GM21423 (cell line): ENCODE data around the gene PFN1.

Experiments
- ATAC-seq: cut with Tn5 transposase; IDR thresholded peaks from one replicate; pipeline ENCODE4 v1.9.1; 2021; ENCODE audit warnings: mild to moderate bottlenecking, moderate library complexity; ENCODE audit not compliant: unreplicated experiment

The PFN1 gene

GRCh38 chr17:4898351-4898750 lies 50.0 kb downstream of the PFN1 start:
- ATAC-seq: no peak

DNA sequence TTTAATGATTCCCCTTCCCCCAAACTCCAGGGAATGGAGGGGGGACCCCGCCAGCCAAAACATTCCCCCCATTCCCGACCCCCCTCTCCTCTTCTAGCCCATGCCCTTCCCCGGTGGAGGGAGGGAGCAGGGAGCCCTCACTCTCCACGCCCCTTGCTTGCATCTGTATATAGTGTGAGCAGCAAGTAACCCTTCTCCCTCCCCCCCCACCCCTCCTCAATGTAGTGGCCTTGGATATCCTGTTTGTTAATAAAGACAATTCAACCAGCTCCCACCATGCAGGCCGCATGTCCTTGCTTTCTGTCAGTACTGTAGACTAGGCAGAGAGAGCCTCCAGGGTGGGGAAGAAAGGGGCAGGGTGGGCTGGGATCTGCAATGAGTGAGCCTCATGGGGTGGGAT lies 50.5 kb downstream of the PFN1 start:
- ATAC-seq: no peak

- no peak for ATAC-seq
Observed at GRCh38 chr17:4897198-4897687, 51.1 kb downstream of the PFN1 start.

DNA sequence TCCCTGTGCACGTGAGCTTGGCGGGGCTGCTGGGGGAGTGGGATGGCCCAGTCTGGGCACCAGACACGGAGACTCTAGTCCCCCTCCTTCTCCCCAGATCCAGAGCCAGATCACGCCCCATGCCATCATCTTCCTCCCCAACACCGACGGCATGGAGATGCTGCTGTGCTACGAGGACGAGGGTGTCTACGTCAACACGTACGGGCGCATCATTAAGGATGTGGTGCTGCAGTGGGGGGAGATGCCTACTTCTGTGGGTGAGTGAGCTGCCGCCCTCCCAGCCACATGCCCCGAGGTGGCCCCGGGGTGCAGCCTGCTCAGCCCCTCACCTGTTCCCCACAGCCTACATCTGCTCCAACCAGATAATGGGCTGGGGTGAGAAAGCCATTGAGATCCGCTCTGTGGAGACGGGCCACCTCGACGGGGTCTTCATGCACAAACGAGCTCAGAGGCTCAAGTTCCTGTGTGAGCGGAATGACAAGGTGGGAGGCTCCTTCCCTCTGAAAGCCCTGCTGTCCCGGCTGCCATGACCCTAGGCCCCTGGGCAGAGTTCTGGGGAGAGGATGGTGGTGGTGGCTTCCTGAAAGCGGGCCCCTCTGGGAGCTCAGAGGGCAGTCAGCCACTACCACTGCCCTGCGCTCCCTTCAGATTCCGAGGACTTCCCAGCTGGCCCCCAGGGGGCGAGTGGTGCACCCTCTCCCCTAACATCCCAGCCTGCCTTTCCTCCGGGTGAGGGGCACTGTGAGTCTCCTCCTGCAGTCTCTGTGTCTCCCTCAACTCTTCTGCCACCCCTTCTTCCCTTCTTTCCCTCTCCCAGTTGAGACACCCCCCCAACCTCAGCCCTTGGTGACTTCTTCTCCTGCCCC lies 51.8 kb downstream of the PFN1 start:
- ATAC-seq: no peak

DNA sequence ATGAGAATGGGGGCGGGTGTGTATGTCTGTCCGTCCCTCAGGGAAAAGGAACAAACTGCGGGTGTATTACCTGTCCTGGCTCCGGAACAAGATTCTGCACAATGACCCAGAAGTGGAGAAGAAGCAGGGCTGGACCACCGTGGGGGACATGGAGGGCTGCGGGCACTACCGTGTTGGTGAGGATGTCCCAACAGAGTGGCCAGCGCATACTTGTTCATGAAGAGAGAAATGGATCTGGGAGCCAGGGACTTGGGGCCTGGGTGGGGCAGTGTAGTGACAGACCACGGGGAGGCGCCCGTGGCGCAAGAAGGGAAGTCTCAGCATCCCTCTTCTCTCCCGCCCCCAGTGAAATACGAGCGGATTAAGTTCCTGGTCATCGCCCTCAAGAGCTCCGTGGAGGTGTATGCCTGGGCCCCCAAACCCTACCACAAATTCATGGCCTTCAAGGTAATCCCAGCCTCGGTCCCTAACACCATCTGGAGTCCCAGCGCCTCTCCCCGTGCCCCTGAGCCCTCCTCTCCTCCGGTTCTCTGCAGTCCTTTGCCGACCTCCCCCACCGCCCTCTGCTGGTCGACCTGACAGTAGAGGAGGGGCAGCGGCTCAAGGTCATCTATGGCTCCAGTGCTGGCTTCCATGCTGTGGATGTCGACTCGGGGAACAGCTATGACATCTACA lies 52.5 kb downstream of the PFN1 start:
- ATAC-seq: no peak
